GM19324 (cell line): ENCODE measurements around the gene PPARA.

Experiments
- ATAC-seq: cut with Tn5 transposase; IDR thresholded peaks from one replicate; pipeline ENCODE4 v1.9.1; 2021; ENCODE audit warnings: mild to moderate bottlenecking, moderate library complexity; ENCODE audit not compliant: unreplicated experiment, low FRiP score

The PPARA gene

GRCh38 chr22:46150034-46150654 is at the start of gene PPARA:
TSS of gene PPARA (plus strand) at chr22:46150526. CDS start at chr22:46198384, 47,858 bp downstream.
- ATAC-seq: peak; percentile 84

- no peak for ATAC-seq
Observed at GRCh38 chr22:46102159-46102558, 48.2 kb upstream of the PPARA start.

GRCh38 chr22:46102752-46103151 is 47.6 kb upstream of the PPARA start:
- no peak for ATAC-seq

- ATAC-seq: no peak
Observed at GRCh38 chr22:46103181-46103580, 47.1 kb upstream of the PPARA start.

- ATAC-seq: no peak
Observed at GRCh38 chr22:46103664-46104063, 46.7 kb upstream of the PPARA start.

GRCh38 chr22:46104170-46104880 is 46.0 kb upstream of the PPARA start:
- no peak for ATAC-seq

GRCh38 chr22:46104881-46105493 is 45.3 kb upstream of the PPARA start:
- ATAC-seq: no peak

GRCh38 chr22:46105494-46106278 is 44.6 kb upstream of the PPARA start:
- ATAC-seq: no peak

- no peak for ATAC-seq
Observed at GRCh38 chr22:46106279-46107022, 43.9 kb upstream of the PPARA start.

- no peak for ATAC-seq
Observed at GRCh38 chr22:46107089-46107664, 43.1 kb upstream of the PPARA start.

- no peak for ATAC-seq
Observed at GRCh38 chr22:46107753-46108563, 42.4 kb upstream of the PPARA start.

GRCh38 chr22:46108564-46109473 is 41.5 kb upstream of the PPARA start:
- ATAC-seq: no peak

GRCh38 chr22:46109474-46110003 is 40.8 kb upstream of the PPARA start:
- no peak for ATAC-seq

GRCh38 chr22:46110215-46110614 is 40.1 kb upstream of the PPARA start:
- no peak for ATAC-seq

GRCh38 chr22:46111645-46112306 is 38.5 kb upstream of the PPARA start:
- no peak for ATAC-seq

- ATAC-seq: no peak
Observed at GRCh38 chr22:46112405-46112804, 37.9 kb upstream of the PPARA start.
